Hematopoietic multipotent progenitor cell treated with erythropoietin and hydrocortisone succinate and interleukin-3 and kit ligand, for 6 days (in vitro differentiated cells): ENCODE results near the gene BMS1.
"Not testable (repeated sequence)": the region's sequence is repeated elsewhere in the genome, so short reads cannot be mapped to it uniquely, and the experiment has no call there.

ENCODE experiments used
- DNase-seq: peaks from one replicate; pipeline ENCODE4 v3.0.0-alpha.2; 2015

The BMS1 gene

DNA sequence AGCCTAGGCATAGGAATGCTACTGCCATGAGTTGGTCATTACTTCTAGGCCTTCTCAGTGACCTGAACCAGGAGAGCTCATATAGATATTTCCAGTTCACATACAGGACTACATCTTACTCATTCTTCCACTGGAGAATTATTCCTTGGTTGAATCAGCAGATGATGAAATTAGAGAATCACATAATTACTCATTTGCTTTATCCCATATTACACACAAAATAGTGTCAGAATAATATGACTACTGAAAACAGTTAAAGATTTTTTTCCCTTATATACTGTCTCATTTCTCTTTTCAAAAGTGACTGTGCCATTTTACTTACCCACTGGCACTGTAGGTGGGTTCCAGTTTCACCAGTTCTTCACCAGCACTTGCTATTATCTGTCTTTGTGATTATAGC is 18.5 kb downstream of the BMS1 start:
- DNase-seq: no peak

GRCh38 chr10:42802876-42803275 is 20.3 kb downstream of the BMS1 start:
- DNase-seq: no peak

DNA sequence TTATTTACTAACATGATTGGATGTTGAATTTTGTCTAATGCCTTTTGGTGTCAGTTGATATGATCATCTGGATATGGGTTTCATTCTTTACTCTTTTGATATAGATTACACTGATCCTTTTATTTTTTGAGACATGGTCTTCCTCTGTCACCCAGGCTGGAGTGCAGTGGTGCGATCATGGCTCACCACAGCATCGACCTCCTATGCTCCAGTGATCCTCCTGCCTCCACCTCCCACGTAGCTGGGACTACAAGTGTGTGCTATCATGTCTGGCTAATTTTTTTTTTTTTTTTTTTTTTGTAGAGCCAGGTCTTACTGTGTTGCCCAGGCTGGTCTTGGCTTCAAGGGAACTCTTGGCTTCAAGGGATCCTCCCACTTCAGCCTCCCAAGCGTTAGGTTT is 27.1 kb downstream of the BMS1 start:
- no peak for DNase-seq

DNA sequence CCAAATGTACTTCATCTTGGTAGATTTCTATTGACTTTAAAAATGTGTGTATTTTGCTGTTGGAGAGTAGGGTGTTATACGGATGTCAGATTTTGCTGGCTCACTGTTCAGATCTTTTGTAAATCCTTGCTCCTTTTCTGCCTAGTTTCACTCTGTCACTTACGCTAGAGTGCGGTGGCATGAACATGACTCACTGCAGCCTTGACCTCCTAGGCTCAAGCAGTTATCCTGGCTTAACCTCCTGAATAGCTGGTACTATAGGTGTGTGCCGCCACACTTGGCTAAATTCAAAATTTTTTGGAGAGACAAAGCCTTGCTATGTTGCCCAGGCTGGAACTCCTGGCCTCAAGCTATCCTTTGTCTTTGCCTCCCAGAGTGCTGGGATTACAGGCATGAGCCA is 29.4 kb downstream of the BMS1 start:
- DNase-seq: no peak

DNA sequence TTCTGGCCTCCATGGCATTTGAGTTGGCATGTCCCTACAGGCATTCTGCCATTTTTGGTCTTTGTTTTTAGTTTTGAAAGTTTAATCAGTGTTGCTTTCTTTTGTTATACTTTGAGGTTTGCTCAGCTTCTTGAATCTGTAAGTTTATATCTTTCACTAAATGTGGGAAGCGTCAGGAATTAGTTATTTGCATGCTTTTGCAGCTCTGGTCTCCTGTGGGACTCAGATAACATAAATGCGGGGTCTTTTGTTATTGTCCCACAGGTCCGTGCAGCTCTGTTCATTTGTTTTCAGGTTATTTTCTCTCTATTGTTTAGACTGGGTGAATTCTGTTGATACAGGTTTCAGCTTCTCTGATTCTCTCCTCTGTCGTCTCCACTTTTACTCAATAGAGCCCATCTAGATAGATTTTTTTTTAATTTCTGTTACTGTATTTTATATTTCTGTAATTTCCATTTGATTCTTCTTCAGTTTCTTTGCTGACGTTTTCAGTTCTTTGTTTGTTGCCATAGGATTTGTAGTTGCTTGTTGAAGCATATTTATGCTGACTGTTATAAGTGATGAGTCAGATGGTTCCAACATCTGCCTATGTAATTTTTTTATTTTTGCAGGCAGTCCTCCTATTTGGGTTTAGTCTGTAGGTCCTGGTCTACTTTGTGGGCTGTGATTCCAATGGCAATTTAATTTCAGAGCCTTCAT is 31.5 kb downstream of the BMS1 start:
- DNase-seq: not testable (repeated sequence)

- DNase-seq: not testable (repeated sequence)
Observed at GRCh38 chr10:42816334-42816733, 33.7 kb downstream of the BMS1 start.

GRCh38 chr10:42816912-42817311 is 34.3 kb downstream of the BMS1 start:
- DNase-seq: no peak

GRCh38 chr10:42817417-42817816 is 34.8 kb downstream of the BMS1 start:
- DNase-seq: not testable (repeated sequence)

- not testable (repeated sequence) for DNase-seq
Observed at GRCh38 chr10:42826759-42827158, 44.2 kb downstream of the BMS1 start.

GRCh38 chr10:42827201-42827600 is 44.6 kb downstream of the BMS1 start:
- DNase-seq: peak; percentile 23

- not testable (repeated sequence) for DNase-seq
Observed at GRCh38 chr10:42828391-42828790, 45.8 kb downstream of the BMS1 start.

- DNase-seq: no peak
Observed at GRCh38 chr10:42830237-42830636, 47.6 kb downstream of the BMS1 start.

- no peak for DNase-seq
Observed at GRCh38 chr10:42836096-42836495, 53.5 kb downstream of the BMS1 start.

DNA sequence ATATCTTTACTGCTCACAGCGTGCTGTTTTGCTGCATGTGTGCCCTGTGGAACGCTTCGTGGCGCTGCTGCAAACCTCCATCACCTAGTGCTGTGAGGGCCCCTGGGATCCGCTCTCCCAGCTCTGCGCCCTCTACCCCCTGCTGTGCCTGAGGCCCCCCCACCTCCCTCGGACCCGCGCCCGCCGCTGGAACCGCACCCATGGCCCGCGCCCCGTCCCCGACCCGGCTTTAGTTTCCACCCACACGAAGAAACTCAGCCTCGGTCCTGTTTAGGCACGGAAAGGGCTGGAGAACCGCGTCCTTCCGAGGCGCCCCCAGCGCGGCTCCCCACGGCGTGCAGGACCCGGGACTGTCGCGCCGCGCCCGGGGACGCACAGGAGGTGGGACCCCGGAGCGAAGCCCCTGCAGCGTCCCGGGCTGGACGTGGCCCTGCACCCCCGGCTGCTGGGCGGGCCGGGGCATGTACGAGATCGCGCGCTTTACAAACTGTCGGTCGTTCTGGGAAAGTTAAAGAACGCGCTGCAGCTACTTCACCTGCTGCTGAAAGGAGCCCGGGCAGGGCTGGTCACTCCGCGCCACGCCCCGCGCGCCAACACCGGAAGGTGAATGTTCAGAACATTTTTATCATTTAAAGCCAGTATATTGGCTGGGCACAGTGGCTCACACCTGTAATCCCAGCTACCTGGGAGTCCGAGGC is 54.3 kb downstream of the BMS1 start:
- DNase-seq: peak; percentile 64

GRCh38 chr10:42844810-42845209 is 62.2 kb downstream of the BMS1 start:
- DNase-seq: not testable (repeated sequence)

DNA sequence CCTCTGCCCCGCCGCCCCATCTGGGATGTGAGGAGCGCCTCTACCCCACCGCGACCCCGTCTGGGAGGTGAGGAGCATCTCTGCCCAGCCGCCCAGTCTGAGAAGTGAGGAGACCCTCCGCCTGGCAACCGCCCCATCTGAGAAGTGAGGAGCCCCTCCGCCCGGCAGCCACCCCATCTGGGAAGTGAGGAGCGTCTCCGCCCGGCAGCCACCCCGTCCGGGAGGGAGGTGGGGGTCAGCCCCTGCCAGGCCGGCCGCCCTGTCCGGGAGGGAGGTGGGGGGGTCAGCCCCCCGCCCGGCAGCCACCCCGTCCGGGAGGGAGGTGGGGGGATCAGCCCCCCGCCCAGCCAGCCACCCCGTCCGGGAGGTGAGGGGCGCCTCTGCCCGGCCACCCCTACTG is 64.7 kb downstream of the BMS1 start:
- not testable (repeated sequence) for DNase-seq

DNA sequence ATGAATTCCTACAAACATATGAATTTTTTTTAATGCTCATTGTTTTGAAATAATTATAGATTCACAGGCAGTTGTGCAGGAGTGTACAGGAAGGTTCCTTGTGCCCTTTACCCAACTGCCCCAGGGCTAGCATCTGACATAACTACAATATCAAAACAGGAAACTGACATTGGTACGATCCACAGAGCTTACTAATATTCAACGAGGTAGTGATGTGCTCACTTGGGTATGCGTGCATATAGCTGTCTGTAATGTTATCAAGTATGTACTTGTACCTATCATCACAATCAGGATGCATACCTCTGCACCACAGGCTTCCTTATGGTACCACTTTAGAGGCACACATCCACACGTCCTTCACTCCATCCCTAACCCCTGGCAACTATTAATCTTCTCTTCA is 68.3 kb downstream of the BMS1 start:
- no peak for DNase-seq

DNA sequence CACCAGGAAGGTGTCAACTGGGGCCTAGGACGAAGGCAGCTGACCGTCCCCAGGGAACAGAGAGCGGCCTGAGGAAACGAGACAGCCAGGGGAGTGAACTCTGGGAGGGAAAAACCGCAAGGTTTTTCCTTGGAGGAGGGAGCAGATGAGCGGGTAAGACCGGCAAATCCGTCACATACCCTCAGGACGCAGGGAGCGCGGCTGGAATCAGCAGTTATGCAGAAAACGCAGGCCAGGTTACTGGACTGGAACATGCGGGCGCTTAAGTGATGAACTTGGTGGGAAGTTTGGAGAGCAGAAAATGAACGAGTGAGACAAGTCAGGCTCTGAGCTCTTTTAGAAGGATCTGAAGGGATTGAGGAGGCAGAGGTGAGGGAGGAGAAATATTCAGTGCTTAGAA is 76.7 kb downstream of the BMS1 start:
- DNase-seq: no peak

- DNase-seq: not testable (repeated sequence)
Observed at GRCh38 chr10:42860016-42860415, 77.4 kb downstream of the BMS1 start.

DNA sequence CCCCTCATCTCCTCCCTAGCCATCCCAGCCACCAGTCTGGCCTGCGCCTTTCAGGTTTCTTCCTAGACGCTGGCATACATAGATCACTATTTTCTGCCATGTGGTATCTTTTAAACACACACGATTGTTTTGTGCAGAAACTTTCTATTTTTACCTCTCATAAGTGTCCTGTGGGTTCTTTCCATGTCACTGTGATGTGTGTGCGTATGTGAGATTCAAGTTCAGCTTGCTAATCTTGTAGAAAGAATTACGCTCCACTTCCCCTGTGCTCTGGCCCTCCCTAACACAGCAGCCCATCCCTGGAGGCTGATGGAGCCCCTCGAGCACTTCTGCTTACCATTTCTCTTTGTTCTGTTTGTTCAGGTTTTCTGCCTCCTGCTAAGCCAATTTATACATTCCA is 80.2 kb downstream of the BMS1 start:
- DNase-seq: peak; percentile 30

DNA sequence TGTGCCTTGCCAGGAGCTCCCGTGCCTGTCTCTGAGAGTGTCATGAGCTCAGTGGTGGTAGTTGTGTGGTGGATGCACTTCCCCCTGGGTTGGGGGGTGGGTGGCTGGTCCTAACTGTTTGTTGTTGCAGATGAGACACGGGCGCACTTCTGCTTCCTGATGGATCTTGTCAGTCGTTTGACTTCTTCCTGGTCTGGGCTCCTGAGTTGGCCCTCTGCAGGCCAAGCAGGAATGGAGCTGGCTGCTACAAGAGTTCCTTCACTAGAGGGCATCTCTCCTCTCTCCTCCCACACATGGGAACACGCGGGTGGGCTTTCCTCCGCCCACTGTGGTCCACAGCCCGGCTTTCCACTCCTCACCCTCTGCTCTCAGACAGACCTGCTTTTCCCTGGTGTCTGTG is 82.0 kb downstream of the BMS1 start:
- DNase-seq: peak; percentile 21

DNA sequence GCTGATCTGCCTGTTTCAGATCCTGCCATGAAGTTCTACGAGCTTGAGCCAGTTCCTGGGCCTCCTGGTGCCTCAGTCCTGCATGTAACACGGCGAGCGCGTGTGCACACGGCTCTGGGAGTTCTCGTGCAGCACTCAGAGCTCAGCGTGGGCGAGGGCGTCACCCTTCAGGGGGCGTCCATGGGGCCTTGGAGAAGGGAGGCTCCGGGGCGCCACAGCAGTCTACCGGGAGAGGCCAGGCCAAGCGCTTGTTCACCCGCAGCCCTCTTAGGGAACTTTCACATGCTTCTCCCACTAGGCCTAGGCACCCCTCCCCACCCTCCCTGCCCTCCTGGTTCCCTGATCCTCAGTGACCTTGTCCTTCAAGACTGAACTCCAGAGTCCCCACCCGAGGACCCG is 83.1 kb downstream of the BMS1 start:
- no peak for DNase-seq

DNA sequence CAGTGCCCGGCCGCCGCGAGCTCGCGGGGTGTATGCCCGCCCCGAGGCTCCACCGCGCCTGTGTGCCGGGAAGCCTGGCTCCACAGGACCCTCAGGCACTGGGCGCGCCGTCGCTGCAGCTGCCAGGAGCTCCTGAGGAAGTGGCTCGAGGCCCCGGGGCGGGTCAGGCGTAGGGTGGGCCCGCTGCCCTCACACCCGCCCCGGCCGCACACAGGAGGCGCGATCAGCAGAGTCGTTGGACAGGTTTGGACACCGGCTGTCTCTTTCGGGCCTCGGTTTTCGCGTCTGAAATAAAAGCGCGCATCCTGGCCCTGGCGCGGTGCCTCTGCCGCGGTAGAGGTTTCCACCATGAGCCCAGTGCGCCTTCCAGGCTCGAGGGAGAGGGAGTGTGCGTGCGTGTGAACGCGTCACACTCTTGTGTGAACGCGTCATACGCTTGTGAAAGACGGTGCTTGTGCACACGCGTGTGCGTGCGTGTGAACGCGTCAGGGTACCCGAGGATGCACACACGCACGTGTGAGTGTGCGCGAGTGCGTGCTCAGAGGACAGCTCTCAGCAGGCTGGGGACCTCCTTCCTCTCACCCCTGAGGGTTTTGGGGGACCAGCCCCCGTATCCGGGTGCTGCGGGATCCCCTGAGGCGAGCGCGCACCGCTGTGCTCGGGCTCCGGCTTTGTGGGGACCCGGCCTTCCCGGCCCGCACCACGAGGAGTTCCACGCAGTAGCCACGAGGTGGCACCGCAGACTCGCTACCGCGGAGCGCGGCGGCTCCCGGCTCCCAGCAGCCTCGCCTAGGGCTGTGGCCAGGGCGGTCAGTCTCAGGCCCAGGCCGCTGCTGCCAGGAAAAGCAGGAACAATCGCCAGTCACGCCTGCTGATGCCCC is 83.8 kb downstream of the BMS1 start:
- DNase-seq: peak; percentile 65

GRCh38 chr10:42867571-42867970 is 85.0 kb downstream of the BMS1 start:
- no peak for DNase-seq
